Parathyroid adenoma (tissue), 2 donors: ENCODE results near the gene OR5K4.

Source experiments
- H2AFZ ChIP-seq: fragments of 300-600 bp; sonication (generic); one replicate; pipeline ENCODE4 v1.7.0; 2017; ENCODE audit warnings: antibody characterized with exemption, mild to moderate bottlenecking
- H3K27ac ChIP-seq: fragments of 300-600 bp; sonication (generic); one replicate; pipeline ENCODE4 v1.7.0; 2017
- H3K27me3 ChIP-seq: fragments of 300-600 bp; sonication (generic); one replicate; pipeline ENCODE4 v1.7.0; 2017; ENCODE audit warnings: low read length; ENCODE audit not compliant: control insufficient read depth, insufficient read depth
- H3K36me3 ChIP-seq: fragments of 300-600 bp; sonication (generic); one replicate; pipeline ENCODE4 v1.7.0; 2017; ENCODE audit warnings: low read length; ENCODE audit not compliant: control insufficient read depth, insufficient read depth
- H3K4me1 ChIP-seq: fragments of 300-600 bp; sonication (generic); one replicate; pipeline ENCODE4 v1.7.0; 2017; ENCODE audit warnings: control low read depth
- H3K4me2 ChIP-seq: fragments of 300-600 bp; sonication (generic); one replicate; pipeline ENCODE4 v1.7.0; 2017; ENCODE audit warnings: low read length
- H3K4me3 ChIP-seq: fragments of 300-600 bp; sonication (generic); one replicate; pipeline ENCODE4 v1.7.0; 2017; ENCODE audit warnings: low read depth, low read length
- H3K79me2 ChIP-seq: fragments of 300-600 bp; sonication (generic); one replicate; pipeline ENCODE4 v1.7.0; 2017; ENCODE audit warnings: control low read depth
- H3K9ac ChIP-seq: fragments of 300-600 bp; sonication (generic); one replicate; pipeline ENCODE4 v1.7.0; 2017; ENCODE audit warnings: mild to moderate bottlenecking
- H3K9me3 ChIP-seq: fragments of 300-600 bp; sonication (generic); one replicate; pipeline ENCODE4 v1.7.0; 2017; ENCODE audit warnings: low read length; ENCODE audit not compliant: control insufficient read depth
- TF ChIP-seq, protein P1 (sequence below): fragments of 300-600 bp; sonication (generic); IDR thresholded peaks from one replicate; pipeline ENCODE4 v1.7.0; 2017; ENCODE audit warnings: antibody characterized with exemption, mild to moderate bottlenecking
- donor health status: primary hyperparathyroidism.

The OR5K4 gene, protein sequence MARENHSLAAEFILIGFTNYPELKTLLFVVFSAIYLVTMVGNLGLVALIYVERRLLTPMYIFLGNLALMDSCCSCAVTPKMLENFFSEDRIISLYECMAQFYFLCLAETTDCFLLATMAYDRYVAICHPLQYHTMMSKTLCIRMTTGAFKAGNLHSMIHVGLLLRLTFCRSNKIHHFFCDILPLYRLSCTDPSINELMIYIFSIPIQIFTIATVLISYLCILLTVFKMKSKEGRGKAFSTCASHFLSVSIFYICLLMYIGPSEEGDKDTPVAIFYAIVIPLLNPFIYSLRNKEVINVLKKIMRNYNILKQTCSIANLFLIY

DNA sequence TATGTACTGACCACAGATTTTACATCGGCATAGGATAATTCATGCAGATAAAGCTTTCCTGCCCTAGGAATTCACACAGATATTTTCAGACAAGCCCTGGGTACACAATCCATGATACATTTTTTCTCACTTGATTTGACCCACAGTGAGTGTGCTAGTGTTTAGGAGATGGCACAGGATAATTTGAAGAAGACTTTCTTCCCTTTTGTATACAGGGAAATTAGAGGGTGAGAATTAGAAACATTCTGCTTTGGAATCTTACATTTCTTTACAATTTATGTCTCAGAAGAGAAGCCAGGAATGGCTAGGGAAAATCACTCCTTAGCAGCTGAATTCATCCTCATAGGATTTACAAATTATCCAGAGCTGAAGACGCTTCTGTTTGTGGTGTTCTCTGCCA, at the start of gene OR5K4:
Gene OR5K4, plus strand, starts transcription at position 301 of the 400 bp plus-strand sequence. Its CDS starts 0 bp downstream, at position 301.
- no peak within 1 kb of the TSS for H3K9ac ChIP-seq
- no peaks in the 10 kb centered on the region for H3K36me3 ChIP-seq
- no peak within 1 kb of the TSS for H2AFZ ChIP-seq
- H3K4me2 ChIP-seq: no peak within 1 kb of the TSS
- no peak within 1 kb of the TSS for H3K27ac ChIP-seq
- no peaks in the 10 kb centered on the region for H3K79me2 ChIP-seq
- H3K4me3 ChIP-seq: no peak within 1 kb of the TSS
- no peaks in the 10 kb centered on the region for H3K4me1 ChIP-seq
- TF ChIP-seq, protein P1, sequence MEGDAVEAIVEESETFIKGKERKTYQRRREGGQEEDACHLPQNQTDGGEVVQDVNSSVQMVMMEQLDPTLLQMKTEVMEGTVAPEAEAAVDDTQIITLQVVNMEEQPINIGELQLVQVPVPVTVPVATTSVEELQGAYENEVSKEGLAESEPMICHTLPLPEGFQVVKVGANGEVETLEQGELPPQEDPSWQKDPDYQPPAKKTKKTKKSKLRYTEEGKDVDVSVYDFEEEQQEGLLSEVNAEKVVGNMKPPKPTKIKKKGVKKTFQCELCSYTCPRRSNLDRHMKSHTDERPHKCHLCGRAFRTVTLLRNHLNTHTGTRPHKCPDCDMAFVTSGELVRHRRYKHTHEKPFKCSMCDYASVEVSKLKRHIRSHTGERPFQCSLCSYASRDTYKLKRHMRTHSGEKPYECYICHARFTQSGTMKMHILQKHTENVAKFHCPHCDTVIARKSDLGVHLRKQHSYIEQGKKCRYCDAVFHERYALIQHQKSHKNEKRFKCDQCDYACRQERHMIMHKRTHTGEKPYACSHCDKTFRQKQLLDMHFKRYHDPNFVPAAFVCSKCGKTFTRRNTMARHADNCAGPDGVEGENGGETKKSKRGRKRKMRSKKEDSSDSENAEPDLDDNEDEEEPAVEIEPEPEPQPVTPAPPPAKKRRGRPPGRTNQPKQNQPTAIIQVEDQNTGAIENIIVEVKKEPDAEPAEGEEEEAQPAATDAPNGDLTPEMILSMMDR: no peak
- no peaks in the 10 kb centered on the region for H3K9me3 ChIP-seq
- no peaks in the 10 kb centered on the region for H3K27me3 ChIP-seq

DNA sequence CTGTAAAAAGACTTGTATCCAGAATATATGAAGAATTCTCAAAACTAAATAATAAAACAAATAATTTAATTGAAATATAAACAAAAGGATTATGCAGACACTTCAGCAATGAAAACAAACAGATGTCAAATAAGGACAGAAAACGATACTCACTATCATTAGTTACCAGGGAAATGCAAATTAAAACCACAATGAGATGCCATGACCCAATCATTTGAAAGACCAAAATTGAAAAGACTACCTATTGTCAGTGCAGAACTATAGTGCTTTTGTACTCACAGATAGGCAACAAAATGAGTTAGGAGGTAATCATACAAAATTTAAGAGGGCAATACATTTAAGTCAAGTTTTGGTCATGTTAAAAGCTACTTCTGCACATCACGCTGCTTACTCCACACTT, 31.6 kb upstream of the OR5K4 start:
- Histone ChIP-seq H3K4me3 (no peak overlapping the region), H3K4me1 (no peaks in the 10 kb centered on the region), H3K9ac (no peak overlapping the region), H3K79me2 (no peaks in the 10 kb centered on the region), H3K27ac (no peak overlapping the region), H3K36me3 (no peaks in the 10 kb centered on the region), H3K9me3 (no peaks in the 10 kb centered on the region), H2AFZ (no peak overlapping the region), H3K27me3 (no peaks in the 10 kb centered on the region), H3K4me2 (no peak overlapping the region)
- TF ChIP-seq, protein P1: no peak

DNA sequence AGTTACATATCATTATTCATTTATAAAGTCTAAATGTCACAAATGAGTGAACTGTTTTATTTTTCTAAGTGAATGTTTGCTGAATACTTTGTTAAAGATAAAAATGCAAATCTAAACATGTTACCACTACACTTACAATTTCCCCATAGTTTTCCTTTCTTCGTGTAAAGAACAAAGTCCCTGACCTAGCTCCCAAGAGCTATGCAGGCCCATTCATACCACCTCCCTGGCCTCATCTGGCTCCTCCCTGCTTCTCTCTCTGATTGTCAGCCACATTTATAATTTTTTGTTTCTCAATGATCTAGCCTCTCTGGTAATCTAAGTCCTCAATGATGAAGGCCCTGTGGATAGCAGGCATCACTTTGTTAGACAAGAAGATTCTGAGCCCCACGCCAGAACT, 31.0 kb upstream of the OR5K4 start:
- no peaks in the 10 kb centered on the region for H3K4me1 ChIP-seq
- no peak overlapping the region for H3K4me3 ChIP-seq
- no peak overlapping the region for H3K9ac ChIP-seq
- no peaks in the 10 kb centered on the region for H3K79me2 ChIP-seq
- no peak overlapping the region for H3K27ac ChIP-seq
- H2AFZ ChIP-seq: no peak overlapping the region
- H3K27me3 ChIP-seq: no peaks in the 10 kb centered on the region
- no peaks in the 10 kb centered on the region for H3K36me3 ChIP-seq
- no peaks in the 10 kb centered on the region for H3K9me3 ChIP-seq
- H3K4me2 ChIP-seq: no peak overlapping the region
- TF ChIP-seq, protein P1: no peak

DNA sequence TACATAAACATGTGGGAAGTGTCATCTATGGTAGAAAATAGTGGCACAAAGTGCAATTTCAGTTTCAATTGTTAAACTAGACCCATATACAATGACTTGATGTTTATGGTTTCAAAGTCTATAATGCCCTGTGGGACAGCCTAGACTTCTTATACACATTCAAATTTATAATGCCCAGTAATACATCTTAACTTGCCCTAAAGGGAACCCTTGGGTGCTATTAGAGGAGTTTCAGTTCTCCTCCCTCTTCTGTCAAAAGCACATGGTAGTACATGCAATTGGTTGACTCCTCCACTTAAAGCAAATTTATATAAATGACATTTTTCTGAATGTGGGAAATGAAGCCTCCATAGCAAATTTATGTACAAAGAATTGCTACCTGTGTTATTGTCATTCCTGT, 30.2 kb upstream of the OR5K4 start:
- Histone ChIP-seq H3K27ac (no peak overlapping the region), H3K9me3 (no peaks in the 10 kb centered on the region), H3K4me3 (no peak overlapping the region), H3K27me3 (no peaks in the 10 kb centered on the region), H3K4me1 (no peaks in the 10 kb centered on the region), H3K79me2 (no peaks in the 10 kb centered on the region), H3K36me3 (no peaks in the 10 kb centered on the region), H3K9ac (no peak overlapping the region), H2AFZ (no peak overlapping the region), H3K4me2 (no peak overlapping the region)
- TF ChIP-seq, protein P1: no peak

DNA sequence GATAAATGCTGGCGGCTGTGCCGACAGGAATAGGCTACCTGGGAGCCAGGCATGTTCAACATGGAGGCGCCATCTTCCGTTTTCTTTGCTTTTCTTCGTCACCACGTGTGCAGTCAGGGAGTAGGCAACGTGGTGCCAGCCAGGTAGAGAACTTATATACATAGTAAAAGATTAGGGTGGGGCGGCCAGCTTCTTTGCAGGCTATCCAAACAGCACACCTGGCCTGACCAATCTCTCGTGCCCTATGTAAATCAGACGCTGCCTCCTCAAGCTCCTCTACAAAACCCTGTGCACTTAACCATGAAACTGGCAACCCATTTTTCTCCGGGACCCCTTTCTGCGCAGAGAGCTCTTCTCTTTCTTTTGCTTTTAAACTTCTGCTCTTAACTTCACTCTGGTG, 28.6 kb upstream of the OR5K4 start:
- no peak overlapping the region for H3K4me3 ChIP-seq
- H3K27ac ChIP-seq: no peak overlapping the region
- H3K79me2 ChIP-seq: no peaks in the 10 kb centered on the region
- H3K36me3 ChIP-seq: no peaks in the 10 kb centered on the region
- no peaks in the 10 kb centered on the region for H3K9me3 ChIP-seq
- no peaks in the 10 kb centered on the region for H3K4me1 ChIP-seq
- no peak overlapping the region for H3K4me2 ChIP-seq
- no peak overlapping the region for H2AFZ ChIP-seq
- no peaks in the 10 kb centered on the region for H3K27me3 ChIP-seq
- no peak overlapping the region for H3K9ac ChIP-seq
- TF ChIP-seq, protein P1: no peak
